RWPE1 (cell line): ENCODE data around the gene RPL19.

Experiments used
- CTCF ChIA-PET: fragments of 350-600 bp; sonication (Branson Sonifier 250); formaldehyde crosslinking; extraction: SDS; loops from one replicate; lab custom pipeline; 2021; lab: Yijun Ruan, JAX
- POLR2A ChIA-PET: fragments of 400-600 bp; formaldehyde crosslinking; extraction: SDS; loops from one replicate; lab custom pipeline; 2020; ENCODE audit warnings: antibody characterized with exemption; ENCODE audit not compliant: low non-redundant PET; lab: Yijun Ruan, JAX
- DNase-seq: peaks from one replicate; pipeline ENCODE4 v3.0.0; 2012; ENCODE audit warnings: low spot score
- H3K27ac ChIP-seq: fragments of 450-650 bp; 2 replicates; pipeline ENCODE4 v1.5.1; 2017
- CTCF ChIP-seq: fragments of 450-650 bp; conservative IDR thresholded peaks from 2 replicates; pipeline ENCODE4 v1.5.1; 2017; ENCODE audit warnings: low read depth, mild to moderate bottlenecking

RPL19 gene

GRCh38 chr17:39222866-39223834, 23.1 kb downstream of the RPL19 start:
- CTCF ChIA-PET, result interaction anchor here (0.6 to 0.8 kb wide), 4 partner anchors 9 to 129 kb away, joined by 3 to 5 read pairs (median 3); no protein-coding TSS in a partner anchor
- no peak for DNase-seq
- H3K27ac ChIP-seq, result no peak overlapping the region; the same call in 1 of the 2 replicates
- TF ChIP-seq CTCF, result no peak
- POLR2A ChIA-PET, result interaction anchor here (0.7 kb wide), 1 partner anchor 14 kb away, joined by 4 read pairs; no protein-coding TSS in a partner anchor

GRCh38 chr17:39223907-39224777, 24.1 kb downstream of the RPL19 start:
- H3K27ac ChIP-seq, result no peak overlapping the region
- ChIA-PET POLR2A (interaction anchor here (0.7 kb wide), 1 partner anchor 13 kb away, joined by 4 read pairs; no protein-coding TSS in a partner anchor), CTCF (no interaction called here)
- no peak for TF ChIP-seq CTCF
- DNase-seq, result no peak

GRCh38 chr17:39224778-39225307, 24.8 kb downstream of the RPL19 start:
- no peak for TF ChIP-seq CTCF
- no peak overlapping the region for H3K27ac ChIP-seq
- DNase-seq, result no peak
- ChIA-PET POLR2A (no interaction called here), CTCF (no interaction called here)

GRCh38 chr17:39225308-39225958, 25.4 kb downstream of the RPL19 start, which contains the start of gene STAC2:
Gene STAC2, minus strand, starts transcription at chr17:39225945. Its CDS starts 443 bp downstream, at chr17:39225502.
- H3K27ac ChIP-seq, result no peak within 1 kb of the TSS
- ChIA-PET POLR2A (no interaction called here), CTCF (interaction anchor here (0.6 to 2.2 kb wide), 3 partner anchors 18 to 233 kb away, joined by 3 to 10 read pairs (median 4); no protein-coding TSS in a partner anchor)
- DNase-seq, result no peak
- no peak for TF ChIP-seq CTCF

GRCh38 chr17:39225959-39226683, 26.0 kb downstream of the RPL19 start:
- TF ChIP-seq CTCF, result no peak
- DNase-seq, result no peak
- no peak overlapping the region for H3K27ac ChIP-seq
- POLR2A ChIA-PET, result no interaction called here
- CTCF ChIA-PET, result interaction anchor here (0.6 to 2.2 kb wide), 3 partner anchors 18 to 234 kb away, joined by 3 to 10 read pairs (median 4); no protein-coding TSS in a partner anchor
